Measurements from ENCODE around the gene CCNL2. TPM values are rescaled to one million over a fixed set of nuclear protein-coding genes. Genes with fewer than 3 reads are reported as not detected.

CCNL2 gene
- total RNA-seq, 1 donor from 2014 or later: 261 TPM

DNA sequence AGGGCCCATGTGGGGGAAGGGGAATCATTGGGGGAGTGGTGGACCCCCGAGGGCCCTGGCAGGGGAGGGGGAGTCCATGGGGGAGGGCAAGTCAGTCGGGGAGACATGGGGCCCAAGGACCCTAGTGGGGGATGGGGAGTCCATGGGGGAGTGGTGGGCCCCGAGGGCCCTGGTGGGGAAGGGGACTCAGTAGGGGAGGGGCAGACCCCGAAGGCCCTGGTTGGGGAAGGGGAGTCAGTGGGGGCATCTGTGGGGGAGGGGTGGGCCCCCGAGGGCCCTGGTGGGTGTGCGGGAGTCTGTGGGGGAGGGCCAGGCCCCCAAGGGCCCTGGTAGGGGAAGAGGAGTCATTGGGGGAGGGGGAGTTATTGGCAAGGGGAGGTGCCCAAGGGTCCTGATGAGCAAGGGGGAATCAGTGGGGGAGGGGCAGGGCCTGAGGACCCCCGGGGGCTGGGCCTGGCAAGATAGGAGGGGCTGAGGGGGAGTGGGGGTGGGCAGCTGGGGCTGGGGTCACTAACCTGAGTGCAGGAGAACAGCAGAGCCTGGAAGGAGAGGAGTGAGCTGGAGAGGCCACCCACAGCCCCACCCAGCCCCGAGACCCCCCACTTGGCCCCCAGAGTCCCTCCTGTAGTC is 42.9 kb downstream of the CCNL2 start:
- Mint-ChIP-seq H3K27me3 (ENCODE audit: low read depth) (peaks cover 45% of the 10 kb centered on the region), H3K4me1 (peaks cover 38% of the 10 kb centered on the region), H3K27ac (ENCODE audit: unreplicated experiment) (no peak overlapping the region), H3K36me3 (ENCODE audit: low read depth) (no peaks in the 10 kb centered on the region), H3K4me3 (no peak overlapping the region), H3K9me3 (no peaks in the 10 kb centered on the region)
- TF ChIP-seq, protein P1, sequence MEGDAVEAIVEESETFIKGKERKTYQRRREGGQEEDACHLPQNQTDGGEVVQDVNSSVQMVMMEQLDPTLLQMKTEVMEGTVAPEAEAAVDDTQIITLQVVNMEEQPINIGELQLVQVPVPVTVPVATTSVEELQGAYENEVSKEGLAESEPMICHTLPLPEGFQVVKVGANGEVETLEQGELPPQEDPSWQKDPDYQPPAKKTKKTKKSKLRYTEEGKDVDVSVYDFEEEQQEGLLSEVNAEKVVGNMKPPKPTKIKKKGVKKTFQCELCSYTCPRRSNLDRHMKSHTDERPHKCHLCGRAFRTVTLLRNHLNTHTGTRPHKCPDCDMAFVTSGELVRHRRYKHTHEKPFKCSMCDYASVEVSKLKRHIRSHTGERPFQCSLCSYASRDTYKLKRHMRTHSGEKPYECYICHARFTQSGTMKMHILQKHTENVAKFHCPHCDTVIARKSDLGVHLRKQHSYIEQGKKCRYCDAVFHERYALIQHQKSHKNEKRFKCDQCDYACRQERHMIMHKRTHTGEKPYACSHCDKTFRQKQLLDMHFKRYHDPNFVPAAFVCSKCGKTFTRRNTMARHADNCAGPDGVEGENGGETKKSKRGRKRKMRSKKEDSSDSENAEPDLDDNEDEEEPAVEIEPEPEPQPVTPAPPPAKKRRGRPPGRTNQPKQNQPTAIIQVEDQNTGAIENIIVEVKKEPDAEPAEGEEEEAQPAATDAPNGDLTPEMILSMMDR (conservative IDR thresholded peaks at IDR 0.05): no peak
- DNase-seq (ENCODE audit: low read depth, low spot score): no peak

DNA sequence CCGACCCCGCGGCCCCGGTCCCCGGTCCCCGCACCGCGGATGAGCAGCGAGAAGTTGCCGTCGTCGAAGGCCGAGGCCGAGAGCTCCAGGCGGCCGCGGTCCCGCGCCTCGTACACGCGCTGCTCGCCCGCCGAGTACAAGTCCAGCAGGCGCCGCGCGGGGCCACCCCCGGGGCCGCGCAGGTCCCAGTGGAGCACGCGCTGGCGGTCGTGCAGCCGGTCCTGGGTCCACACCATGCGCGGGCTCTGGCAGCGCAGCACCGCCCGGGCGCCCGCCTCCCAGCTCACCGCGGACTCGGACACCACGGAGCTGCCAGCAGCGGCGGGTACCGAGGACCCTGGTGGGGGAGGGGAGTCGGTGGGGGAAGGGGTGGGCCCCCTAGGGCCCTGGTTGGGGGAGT is 43.7 kb downstream of the CCNL2 start:
- H3K4me1 Mint-ChIP-seq: peaks cover 30% of the 10 kb centered on the region

DNA sequence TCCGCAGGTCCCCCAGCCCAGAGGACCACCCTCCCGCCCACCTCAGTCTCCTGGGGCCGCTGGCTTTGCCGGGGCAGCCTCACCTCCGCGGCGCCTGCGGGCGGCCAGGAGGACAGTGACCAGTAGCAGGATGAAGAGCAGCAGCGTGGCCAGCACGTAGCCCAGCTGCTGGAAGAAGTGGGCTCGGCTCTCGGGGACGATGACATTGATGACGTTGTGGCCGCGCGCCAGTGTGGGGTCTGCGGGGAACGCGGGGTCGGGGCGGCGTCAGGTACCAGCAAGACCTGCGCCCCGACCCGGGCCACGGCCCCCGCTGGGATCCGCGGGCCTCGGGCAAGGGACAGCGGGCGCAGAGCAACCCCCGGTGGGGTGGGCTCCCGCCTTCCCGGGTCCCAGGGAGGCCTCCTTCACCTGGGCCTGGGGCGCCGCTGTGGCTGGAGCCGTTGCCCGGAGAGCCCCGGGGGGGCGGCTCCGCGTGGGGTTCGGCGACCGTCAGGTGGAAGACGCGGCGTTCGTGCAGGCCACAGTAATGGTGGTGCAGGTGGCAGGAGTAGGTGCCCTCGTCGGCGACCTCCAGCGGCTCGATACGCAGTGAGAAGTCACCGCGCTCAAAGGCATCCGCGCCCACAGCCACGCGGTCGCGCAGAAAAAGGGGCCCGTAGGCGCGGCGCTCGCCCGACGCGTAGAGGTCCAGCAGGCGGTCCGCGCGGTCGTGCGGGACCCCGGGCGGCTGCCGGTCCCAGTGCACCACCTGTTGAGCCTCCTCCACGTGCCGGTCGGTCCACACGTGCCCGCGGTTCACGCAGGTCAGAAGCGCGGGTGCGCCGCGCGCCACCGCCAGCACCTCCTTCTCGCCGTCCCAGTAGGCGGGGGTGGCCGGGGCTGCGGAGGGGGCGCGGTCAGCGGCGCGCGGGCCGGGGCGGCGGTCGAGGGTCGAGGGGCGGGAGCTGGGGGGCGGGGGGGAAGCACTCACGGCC is 44.6 kb downstream of the CCNL2 start:
- TF ChIP-seq, protein P1 (conservative IDR thresholded peaks at IDR 0.05): no peak
- Mint-ChIP-seq H3K9me3 (no peaks in the 10 kb centered on the region), H3K27ac (ENCODE audit: unreplicated experiment) (no peak overlapping the region), H3K27me3 (ENCODE audit: low read depth) (peaks cover 42% of the 10 kb centered on the region), H3K36me3 (ENCODE audit: low read depth) (no peaks in the 10 kb centered on the region), H3K4me3 (peak overlapping the region; percentile 66), H3K4me1 (peaks cover 27% of the 10 kb centered on the region)
- DNase-seq (ENCODE audit: low read depth, low spot score): no peak

More for the DNA sequence above, 43.7 kb downstream of the CCNL2 start:
- TF ChIP-seq, protein P1 (conservative IDR thresholded peaks at IDR 0.05): no peak
- Mint-ChIP-seq H3K27me3 (ENCODE audit: low read depth) (peaks cover 42% of the 10 kb centered on the region), H3K9me3 (no peaks in the 10 kb centered on the region), H3K27ac (ENCODE audit: unreplicated experiment) (no peak overlapping the region), H3K36me3 (ENCODE audit: low read depth) (no peaks in the 10 kb centered on the region), H3K4me3 (no peak overlapping the region)
- no peak for DNase-seq (ENCODE audit: low read depth, low spot score)

DNA sequence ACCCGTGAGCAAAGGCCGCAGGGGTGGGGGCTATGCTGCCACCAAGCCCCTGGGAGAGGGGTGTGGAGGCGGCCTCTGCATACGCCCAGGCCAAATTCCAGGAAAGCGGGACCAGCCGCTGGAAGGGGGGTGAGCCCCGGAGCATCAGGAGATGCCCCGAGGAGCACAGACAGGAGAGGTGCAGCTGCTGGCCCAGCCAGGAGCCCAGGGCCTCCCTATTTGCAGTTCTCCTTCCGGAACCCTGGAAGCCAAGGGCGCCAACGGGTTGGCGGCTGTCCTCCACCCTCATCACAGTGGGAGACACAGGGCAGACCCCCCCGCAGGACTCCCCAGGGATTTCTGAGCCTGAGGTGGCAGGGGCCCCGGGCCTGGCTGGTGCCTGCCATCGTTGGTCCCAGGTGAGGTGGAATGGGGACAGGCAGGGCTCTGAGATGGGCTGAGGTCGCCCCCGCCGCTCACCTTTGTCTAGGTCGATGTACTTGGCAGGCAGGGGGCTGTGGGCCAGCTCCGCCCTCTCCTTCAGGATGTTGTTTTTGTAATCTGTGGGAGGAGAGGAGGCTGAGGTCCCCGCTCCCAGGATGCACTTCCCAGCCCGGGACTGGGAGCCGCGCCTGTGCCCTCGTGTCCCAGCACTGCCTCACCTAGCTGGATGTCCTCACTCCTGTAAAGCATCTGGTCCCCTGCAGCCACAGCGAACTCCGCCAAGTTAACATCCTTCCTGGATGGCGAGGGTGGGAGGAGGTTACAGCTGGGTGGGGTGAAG is 45.6 kb downstream of the CCNL2 start:
- no peak for DNase-seq (ENCODE audit: low read depth, low spot score)
- TF ChIP-seq, protein P1 (conservative IDR thresholded peaks at IDR 0.05): no peak

DNA sequence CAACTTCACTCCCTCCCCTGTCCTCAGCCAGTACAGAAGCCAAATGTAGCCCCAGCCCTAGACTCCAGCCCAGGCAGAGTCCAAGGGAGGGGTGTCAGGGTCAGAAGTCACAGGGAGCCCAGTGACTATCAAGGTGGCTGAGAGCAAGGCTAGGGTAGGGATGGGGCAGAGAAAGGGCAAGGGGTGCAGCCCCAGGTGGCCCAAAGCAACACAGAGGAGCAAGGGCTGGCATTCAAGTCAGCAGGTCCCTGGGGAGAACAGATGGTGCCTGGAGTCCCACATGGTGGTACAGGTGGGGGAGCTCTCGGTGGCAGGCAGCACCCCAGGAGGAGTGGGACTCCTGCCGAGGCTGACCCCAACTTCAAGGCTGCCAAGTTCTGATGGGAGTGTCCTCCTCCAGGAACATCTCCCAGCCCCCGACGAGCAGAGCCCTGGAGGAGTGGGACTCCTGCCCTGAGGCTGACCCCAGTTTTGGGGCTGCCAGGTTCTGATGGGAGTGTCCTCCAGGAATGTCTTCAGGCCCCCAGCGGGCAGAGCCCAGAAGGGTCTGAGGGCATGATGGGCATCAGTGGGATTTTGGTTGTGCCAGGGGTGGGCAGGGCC is 46.2 kb downstream of the CCNL2 start:
- H3K4me1 Mint-ChIP-seq: peaks cover 17% of the 10 kb centered on the region
- no peak for DNase-seq (ENCODE audit: low read depth, low spot score)
- no peaks in the 10 kb centered on the region for H3K9me3 Mint-ChIP-seq
- peaks cover 38% of the 10 kb centered on the region for H3K27me3 Mint-ChIP-seq (ENCODE audit: low read depth)
- peak overlapping the region; percentile 86 for H3K4me3 Mint-ChIP-seq
- no peak overlapping the region for H3K27ac Mint-ChIP-seq (ENCODE audit: unreplicated experiment)
- TF ChIP-seq, protein P1 (conservative IDR thresholded peaks at IDR 0.05): no peak
- no peaks in the 10 kb centered on the region for H3K36me3 Mint-ChIP-seq (ENCODE audit: low read depth)

More for the DNA sequence above, 45.6 kb downstream of the CCNL2 start:
- peaks cover 21% of the 10 kb centered on the region for H3K4me1 Mint-ChIP-seq
- no peaks in the 10 kb centered on the region for H3K36me3 Mint-ChIP-seq (ENCODE audit: low read depth)
- no peak overlapping the region for H3K27ac Mint-ChIP-seq (ENCODE audit: unreplicated experiment)
- no peaks in the 10 kb centered on the region for H3K9me3 Mint-ChIP-seq
- peaks cover 39% of the 10 kb centered on the region for H3K27me3 Mint-ChIP-seq (ENCODE audit: low read depth)
- peak overlapping the region; percentile 86 for H3K4me3 Mint-ChIP-seq

Data from neural crest cell (in vitro differentiated cells).